Psoas muscle (tissue), 8 donors: Measurements from ENCODE around the gene CMPK1. TPM values are rescaled to one million over a fixed set of nuclear protein-coding genes. Genes with fewer than 3 reads are reported as not detected.

Experiments
- ATAC-seq, 4 donors: fragments of 200-7000 bp; cut with Tn5 transposase; one replicate each; pipeline ENCODE4 v1.9.1; 2020; ENCODE audit warnings: moderate library complexity in 3 of 4, mild to moderate bottlenecking in 2 of 4
- DNase-seq, 2 donors: peaks; one replicate each; pipeline ENCODE4 v3.0.0-alpha.2; 2020
- H3K27ac ChIP-seq: fragments of 200-600 bp; one replicate; pipeline ENCODE4 v1.8.0; 2022
- H3K27me3 ChIP-seq, 3 donors: fragments of 200-600 bp in 1 of 3; one replicate each; pipeline versions ENCODE4 v1.6.1 to v1.8.0; 2013 to 2022; ENCODE audit warnings: low read length in 2 of 3, mild to moderate bottlenecking in 2 of 3, moderate library complexity in 1 of 3; ENCODE audit not compliant: insufficient read depth in 3 of 3
- H3K36me3 ChIP-seq, 2 donors: fragments of 200-600 bp in 1 of 2; one replicate each; pipeline versions ENCODE4 v1.6.1 to v1.8.0; 2013 to 2022; ENCODE audit warnings: low read depth in 1 of 2, mild to moderate bottlenecking in 1 of 2, moderate library complexity in 1 of 2; ENCODE audit not compliant: insufficient read depth in 1 of 2
- H3K4me1 ChIP-seq: fragments of 200-600 bp; one replicate; pipeline ENCODE4 v1.8.0; 2022
- H3K4me3 ChIP-seq: fragments of 200-600 bp; one replicate; pipeline ENCODE4 v1.8.0; 2022; ENCODE audit warnings: mild to moderate bottlenecking
- H3K9me3 ChIP-seq: fragments of 200-600 bp; one replicate; pipeline ENCODE4 v1.8.0; 2022
- WGBS, 3 donors: extraction: QIAGEN DNeasy Blood & Tissue Kit; methylation state at CpG; one replicate each; pipeline versions ENCODE4 v1.1.6 to v1.1.7; 2013; 5-methylcytosine and 5-hydroxymethylcytosine counted together
- intact Hi-C, 2 donors: fragments of 100-400 bp; cut with DNase I; formaldehyde crosslinking; loops; one replicate each; pipeline versions ENCODE4 v1.11.0 to v1.14.2; 2022
- polyA plus RNA-seq, 3 donors: library from polyadenylated mRNA; stranded (reverse); fragments of 200-250 nt; gene quantifications; one replicate each; pipeline ENCODE4 v1.2.3, GENCODE V29; 2013
- total RNA-seq, 4 donors: library from RNA; stranded (reverse); fragmentation: NEBNext Ultra II Directional in 2 of 4; extraction: Animal tissue kit (Norgen Biotek cat#: 25700) in 2 of 4; gene quantifications; one replicate each; pipeline versions ENCODE4 v1.2.1 to v1.2.4, GENCODE V29; 2021 to 2023
- TF ChIP-seq, protein P1 (sequence below): fragments of 200-600 bp; IDR thresholded peaks from one replicate; pipeline ENCODE4 v1.8.0; 2022; ENCODE audit warnings: antibody characterized with exemption
- donor health status: healthy with polysubstance abuse.
- donor health status: DM: no; HTN: no; CAD: no; lungs with moderate emphysema.
- donor health status: Bipolar disorder and iron deficiency.
- donor health status: healthy.
- donor health status: DM: yes; HTN: yes; CAD: no.
- donor health status: DM: no; HTN: no; CAD: no.
- donor health status: DM: no; HTN: no; CAD: no.
- donor health status: DM: yes; HTN: yes; CAD: no.

Gene CMPK1
- total and polyA plus RNA-seq, 7 donors = 37.8 to 114 (median 65.3) TPM

DNA sequence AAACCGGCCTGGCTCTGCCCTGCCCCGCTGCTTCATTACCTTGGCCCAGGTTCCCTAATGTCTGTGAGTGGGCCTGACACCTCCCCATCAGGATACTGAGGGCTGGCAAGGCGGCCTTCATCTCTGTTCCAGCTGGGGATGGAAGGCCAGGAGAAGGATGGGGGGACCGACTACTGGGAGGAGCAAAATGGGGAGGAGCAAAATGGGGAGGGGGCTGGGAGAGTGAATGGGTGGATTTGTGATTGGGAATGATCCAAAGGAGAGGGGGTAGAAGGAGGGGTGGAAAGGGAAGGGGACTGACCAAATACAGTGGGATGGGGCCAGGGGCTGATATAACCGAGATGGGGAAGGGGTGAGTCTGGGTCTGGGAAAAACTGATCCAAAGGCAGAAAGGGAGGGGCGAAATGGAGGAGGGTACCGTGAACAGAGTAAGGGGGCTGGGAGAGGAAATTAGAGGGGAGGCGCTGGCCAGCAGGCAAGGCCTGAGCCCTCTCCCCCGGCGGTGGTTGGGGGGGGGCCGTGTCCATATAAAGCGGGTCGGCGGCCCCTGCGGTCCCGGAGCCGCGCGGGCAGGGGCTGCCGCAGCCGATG is 82.2 kb downstream of the CMPK1 start, which contains the start of gene FOXE3:
TSS of gene FOXE3 (plus strand) at position 558 of the 591 bp plus-strand sequence. CDS start at position 589, 31 bp downstream.
- no peak within 1 kb of the TSS for H3K27ac ChIP-seq
- DNase-seq = no peak
- ATAC-seq = no peak
- 23 to 57% (median 27%) methylated on average over 5 to 21 of the region's 21 CpGs for WGBS, 3 donors
- peaks cover 0 to 61% (median 21%) of the 10 kb centered on the region in 3 donors for H3K27me3 ChIP-seq
- no peak within 1 kb of the TSS for H3K4me3 ChIP-seq
- H3K9me3 ChIP-seq = no peaks in the 10 kb centered on the region
- no peaks in the 10 kb centered on the region for H3K36me3 ChIP-seq
- intact Hi-C loops = no loop called here
- TF ChIP-seq, protein P1, sequence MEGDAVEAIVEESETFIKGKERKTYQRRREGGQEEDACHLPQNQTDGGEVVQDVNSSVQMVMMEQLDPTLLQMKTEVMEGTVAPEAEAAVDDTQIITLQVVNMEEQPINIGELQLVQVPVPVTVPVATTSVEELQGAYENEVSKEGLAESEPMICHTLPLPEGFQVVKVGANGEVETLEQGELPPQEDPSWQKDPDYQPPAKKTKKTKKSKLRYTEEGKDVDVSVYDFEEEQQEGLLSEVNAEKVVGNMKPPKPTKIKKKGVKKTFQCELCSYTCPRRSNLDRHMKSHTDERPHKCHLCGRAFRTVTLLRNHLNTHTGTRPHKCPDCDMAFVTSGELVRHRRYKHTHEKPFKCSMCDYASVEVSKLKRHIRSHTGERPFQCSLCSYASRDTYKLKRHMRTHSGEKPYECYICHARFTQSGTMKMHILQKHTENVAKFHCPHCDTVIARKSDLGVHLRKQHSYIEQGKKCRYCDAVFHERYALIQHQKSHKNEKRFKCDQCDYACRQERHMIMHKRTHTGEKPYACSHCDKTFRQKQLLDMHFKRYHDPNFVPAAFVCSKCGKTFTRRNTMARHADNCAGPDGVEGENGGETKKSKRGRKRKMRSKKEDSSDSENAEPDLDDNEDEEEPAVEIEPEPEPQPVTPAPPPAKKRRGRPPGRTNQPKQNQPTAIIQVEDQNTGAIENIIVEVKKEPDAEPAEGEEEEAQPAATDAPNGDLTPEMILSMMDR = no peak
- H3K4me1 ChIP-seq = no peaks in the 10 kb centered on the region

DNA sequence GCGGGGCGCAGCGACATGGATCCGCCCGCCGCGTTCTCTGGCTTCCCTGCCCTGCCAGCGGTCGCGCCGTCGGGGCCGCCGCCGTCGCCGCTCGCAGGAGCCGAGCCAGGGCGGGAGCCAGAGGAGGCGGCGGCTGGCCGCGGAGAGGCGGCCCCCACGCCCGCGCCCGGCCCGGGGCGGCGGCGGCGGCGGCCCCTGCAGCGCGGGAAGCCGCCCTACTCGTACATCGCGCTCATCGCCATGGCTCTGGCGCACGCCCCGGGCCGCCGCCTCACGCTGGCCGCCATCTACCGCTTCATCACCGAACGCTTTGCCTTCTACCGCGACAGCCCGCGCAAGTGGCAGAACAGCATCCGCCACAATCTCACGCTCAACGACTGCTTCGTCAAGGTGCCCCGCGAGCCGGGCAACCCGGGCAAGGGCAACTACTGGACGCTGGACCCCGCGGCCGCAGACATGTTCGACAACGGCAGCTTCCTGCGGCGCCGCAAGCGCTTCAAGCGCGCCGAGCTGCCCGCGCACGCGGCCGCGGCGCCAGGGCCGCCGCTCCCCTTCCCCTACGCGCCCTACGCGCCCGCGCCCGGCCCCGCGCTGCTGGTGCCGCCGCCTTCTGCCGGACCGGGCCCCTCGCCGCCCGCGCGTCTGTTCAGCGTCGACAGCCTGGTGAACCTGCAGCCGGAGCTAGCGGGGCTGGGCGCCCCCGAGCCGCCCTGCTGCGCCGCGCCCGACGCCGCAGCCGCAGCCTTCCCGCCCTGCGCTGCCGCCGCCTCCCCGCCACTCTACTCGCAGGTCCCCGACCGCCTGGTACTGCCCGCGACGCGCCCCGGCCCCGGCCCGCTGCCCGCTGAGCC is 83.0 kb downstream of the CMPK1 start:
- Histone ChIP-seq H3K27me3 (peaks cover 0 to 62% (median 21%) of the 10 kb centered on the region in 3 donors), H3K27ac (no peak overlapping the region), H3K4me1 (no peaks in the 10 kb centered on the region), H3K4me3 (no peak overlapping the region), H3K36me3 (no peaks in the 10 kb centered on the region), H3K9me3 (no peaks in the 10 kb centered on the region)
- DNase-seq (no peak), ATAC-seq (no peak)
- intact Hi-C loops = no loop called here
- WGBS, 3 donors = 1 to 2% (median 1%) methylated on average over 50 to 134 of the region's 134 CpGs
- TF ChIP-seq, protein P1 = no peak

DNA sequence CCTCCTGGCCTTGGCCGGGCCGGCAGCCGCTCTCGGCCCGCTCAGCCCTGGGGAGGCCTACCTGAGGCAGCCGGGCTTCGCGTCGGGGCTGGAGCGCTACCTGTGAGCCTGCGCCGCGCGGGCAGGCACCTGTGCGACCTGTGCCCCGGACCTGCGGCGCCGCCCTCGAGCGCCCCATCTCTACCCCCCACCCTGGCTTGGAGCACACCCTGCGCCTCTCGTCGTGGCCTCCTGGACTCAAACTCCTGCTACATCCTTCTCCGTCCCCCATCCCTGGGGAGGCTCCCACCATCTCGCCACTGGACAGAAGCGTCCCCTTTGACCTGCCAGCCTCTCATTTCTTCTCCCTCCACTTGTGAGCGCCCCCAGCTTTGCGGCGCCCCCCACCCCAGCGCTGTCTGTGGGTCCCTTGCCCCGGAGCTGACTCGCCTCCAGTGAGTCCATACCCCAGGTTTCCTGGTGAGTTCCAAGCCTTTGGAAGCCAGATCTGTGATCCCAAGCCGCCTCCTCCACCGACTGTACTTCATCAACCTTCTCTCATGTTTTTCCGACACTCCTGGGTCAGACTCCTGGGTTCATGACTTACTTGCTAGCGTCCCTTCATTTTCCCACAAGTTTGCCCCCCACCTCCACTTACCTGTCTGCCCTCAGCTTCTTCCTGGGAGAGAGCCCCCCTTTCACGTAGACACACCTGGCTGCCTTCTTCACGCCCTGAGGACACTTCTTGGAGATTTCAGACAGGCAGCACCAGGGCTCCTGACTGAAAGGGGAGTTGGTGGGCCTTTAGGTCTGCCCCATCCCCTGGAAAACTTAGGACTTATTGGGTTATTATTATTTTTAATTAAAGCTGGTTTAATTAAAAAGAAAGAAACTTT is 83.8 kb downstream of the CMPK1 start:
- H3K9me3 ChIP-seq = no peaks in the 10 kb centered on the region
- intact Hi-C loops = no loop called here
- H3K4me1 ChIP-seq = no peaks in the 10 kb centered on the region
- 23 to 32% (median 27%) methylated on average over 29 to 39 of the region's 39 CpGs for WGBS, 3 donors
- H3K27me3 ChIP-seq = peaks cover 0 to 62% (median 21%) of the 10 kb centered on the region in 3 donors
- no peak overlapping the region for H3K27ac ChIP-seq
- H3K4me3 ChIP-seq = no peak overlapping the region
- DNase-seq (no peak), ATAC-seq (no peak)
- H3K36me3 ChIP-seq = no peaks in the 10 kb centered on the region
- TF ChIP-seq, protein P1 = no peak

GRCh38 chr1:47418122-47418521 is 84.5 kb downstream of the CMPK1 start:
- DNase-seq (no peak), ATAC-seq (no peak)
- H3K27ac ChIP-seq = no peak overlapping the region
- H3K36me3 ChIP-seq = no peaks in the 10 kb centered on the region
- intact Hi-C loops = no loop called here
- H3K4me3 ChIP-seq = no peak overlapping the region
- WGBS, 3 donors = 76 to 88% (median 80%) methylated on average over 2 of the region's 2 CpGs
- no peaks in the 10 kb centered on the region for H3K9me3 ChIP-seq
- TF ChIP-seq, protein P1 = no peak
- peaks cover 0 to 59% (median 21%) of the 10 kb centered on the region in 3 donors for H3K27me3 ChIP-seq
- H3K4me1 ChIP-seq = no peaks in the 10 kb centered on the region
